Measurements from ENCODE around the gene BOLL.

DNA sequence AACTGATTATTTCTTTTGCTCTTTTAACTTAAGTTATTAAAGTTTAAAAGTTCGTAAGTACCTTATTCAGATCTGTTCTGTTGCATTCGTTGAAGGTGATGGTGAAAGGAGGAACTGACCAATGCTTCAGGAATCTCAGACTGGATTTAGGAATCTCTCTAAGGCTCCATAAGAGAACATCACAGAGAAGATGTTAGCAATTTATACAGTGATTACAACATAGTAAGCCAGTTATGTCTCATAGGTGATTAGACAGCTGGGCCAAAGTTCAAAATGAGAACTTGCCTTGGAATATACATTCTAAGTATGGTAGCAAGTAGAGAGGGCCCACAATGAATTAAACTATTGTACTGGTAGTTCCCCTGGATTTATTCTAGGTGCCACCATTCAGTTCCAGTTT is 76.8 kb downstream of the BOLL start:
- TF ChIP-seq POLR2A (IDR thresholded peaks at IDR 0.05) = no peak
- TF ChIP-seq, protein P1, sequence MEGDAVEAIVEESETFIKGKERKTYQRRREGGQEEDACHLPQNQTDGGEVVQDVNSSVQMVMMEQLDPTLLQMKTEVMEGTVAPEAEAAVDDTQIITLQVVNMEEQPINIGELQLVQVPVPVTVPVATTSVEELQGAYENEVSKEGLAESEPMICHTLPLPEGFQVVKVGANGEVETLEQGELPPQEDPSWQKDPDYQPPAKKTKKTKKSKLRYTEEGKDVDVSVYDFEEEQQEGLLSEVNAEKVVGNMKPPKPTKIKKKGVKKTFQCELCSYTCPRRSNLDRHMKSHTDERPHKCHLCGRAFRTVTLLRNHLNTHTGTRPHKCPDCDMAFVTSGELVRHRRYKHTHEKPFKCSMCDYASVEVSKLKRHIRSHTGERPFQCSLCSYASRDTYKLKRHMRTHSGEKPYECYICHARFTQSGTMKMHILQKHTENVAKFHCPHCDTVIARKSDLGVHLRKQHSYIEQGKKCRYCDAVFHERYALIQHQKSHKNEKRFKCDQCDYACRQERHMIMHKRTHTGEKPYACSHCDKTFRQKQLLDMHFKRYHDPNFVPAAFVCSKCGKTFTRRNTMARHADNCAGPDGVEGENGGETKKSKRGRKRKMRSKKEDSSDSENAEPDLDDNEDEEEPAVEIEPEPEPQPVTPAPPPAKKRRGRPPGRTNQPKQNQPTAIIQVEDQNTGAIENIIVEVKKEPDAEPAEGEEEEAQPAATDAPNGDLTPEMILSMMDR (IDR thresholded peaks at IDR 0.05) = no peak

All from tibial nerve (tissue), 3 donors.